ENCODE data around the gene ECSIT. TPM values are rescaled to one million over a fixed set of nuclear protein-coding genes. Genes with fewer than 3 reads are reported as not detected.
"Not testable (repeated sequence)": the region's sequence is repeated elsewhere in the genome, so short reads cannot be mapped to it uniquely, and the experiment has no call there.

The ECSIT gene
- total and polyA plus RNA-seq, 8 donors = 32.1 to 87.3 (median 41.4) TPM

DNA sequence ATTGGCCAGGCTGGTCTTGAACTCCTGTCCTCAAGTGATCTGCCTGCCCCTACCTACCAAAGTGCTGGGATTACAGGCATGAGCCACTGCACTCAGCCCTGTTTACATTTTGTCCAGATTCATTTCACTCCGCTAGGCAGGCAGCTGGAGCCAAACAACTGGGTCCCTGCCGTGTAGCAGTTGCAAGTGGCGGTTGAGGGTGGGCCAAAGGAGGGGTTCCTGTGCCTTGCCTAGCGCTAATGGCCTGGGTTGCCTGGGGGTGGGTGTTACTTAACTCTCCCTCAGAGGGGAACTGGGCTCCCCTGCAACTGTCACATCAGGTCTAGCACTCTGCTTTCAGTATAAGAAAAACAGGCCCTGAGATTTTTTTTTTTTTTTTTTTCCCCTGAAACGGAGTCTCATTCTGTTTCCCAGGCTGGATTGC, 41.1 kb upstream of the ECSIT start:
- no peak overlapping the region for H3K27ac ChIP-seq
- ATAC-seq = no peak
- intact Hi-C loops (cut with DNase I) = loop anchor here in 1 of 3 donors (10.0 kb wide), 1 partner anchor 75 kb away; no protein-coding TSS in a partner anchor
- no peaks in the 10 kb centered on the region for H3K36me3 ChIP-seq
- WGBS, 2 donors = 73 to 80% methylated on average over 5 of the region's 5 CpGs
- no peak for FAIRE-seq
- TF ChIP-seq, protein P1, sequence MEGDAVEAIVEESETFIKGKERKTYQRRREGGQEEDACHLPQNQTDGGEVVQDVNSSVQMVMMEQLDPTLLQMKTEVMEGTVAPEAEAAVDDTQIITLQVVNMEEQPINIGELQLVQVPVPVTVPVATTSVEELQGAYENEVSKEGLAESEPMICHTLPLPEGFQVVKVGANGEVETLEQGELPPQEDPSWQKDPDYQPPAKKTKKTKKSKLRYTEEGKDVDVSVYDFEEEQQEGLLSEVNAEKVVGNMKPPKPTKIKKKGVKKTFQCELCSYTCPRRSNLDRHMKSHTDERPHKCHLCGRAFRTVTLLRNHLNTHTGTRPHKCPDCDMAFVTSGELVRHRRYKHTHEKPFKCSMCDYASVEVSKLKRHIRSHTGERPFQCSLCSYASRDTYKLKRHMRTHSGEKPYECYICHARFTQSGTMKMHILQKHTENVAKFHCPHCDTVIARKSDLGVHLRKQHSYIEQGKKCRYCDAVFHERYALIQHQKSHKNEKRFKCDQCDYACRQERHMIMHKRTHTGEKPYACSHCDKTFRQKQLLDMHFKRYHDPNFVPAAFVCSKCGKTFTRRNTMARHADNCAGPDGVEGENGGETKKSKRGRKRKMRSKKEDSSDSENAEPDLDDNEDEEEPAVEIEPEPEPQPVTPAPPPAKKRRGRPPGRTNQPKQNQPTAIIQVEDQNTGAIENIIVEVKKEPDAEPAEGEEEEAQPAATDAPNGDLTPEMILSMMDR (IDR thresholded peaks at IDR 0.05) = no peak
- no peaks in the 10 kb centered on the region for H3K27me3 ChIP-seq
- H3K4me1 ChIP-seq = no peaks in the 10 kb centered on the region
- H3K9me3 ChIP-seq = no peaks in the 10 kb centered on the region
- no peak overlapping the region for H3K4me3 ChIP-seq
- no peak for DNase-seq

DNA sequence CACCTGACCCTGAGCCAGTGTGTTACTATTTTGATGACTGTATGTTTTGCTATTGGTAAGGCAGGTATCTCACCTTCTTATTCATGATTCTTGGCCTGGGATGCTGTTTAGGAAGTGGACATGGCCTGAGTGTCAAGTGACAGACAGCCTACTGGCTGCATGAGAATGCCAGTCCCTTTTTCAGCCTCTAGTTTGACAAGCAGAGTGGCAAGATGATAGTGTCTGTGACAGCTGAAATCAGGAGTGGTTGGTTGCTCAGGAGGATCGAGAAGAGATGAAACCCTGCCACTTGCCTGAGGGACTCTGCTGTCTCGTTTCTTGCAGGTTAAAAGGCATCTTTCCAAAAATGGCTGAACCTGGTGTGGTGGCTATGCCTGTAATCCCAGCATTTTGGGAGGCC, 37.2 kb upstream of the ECSIT start:
- FAIRE-seq = no peak

DNA sequence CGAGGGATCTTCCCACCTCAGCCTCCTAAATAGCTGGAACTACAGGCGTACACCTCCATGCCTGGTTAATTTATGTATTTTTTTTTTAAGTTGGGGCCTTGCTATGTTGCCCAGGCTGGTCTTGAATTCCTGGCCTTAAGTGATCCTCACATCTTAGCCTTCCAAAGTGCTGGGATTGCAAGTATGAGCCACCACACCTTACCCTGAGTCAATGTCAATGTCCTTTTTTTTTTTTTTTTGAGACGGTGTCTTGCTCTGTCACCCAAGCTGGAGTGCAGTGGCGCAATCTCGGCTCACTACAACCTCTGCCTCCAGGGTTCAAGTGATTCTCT, 36.7 kb upstream of the ECSIT start:
- H3K4me3 ChIP-seq; H3K27ac ChIP-seq; H3K4me1 ChIP-seq; ATAC-seq; H3K27me3 ChIP-seq; H3K36me3 ChIP-seq; DNase-seq; FAIRE-seq; intact Hi-C loops (cut with DNase I); H3K9me3 ChIP-seq: not testable (repeated sequence)
- 87 to 94% methylated on average over 5 of the region's 5 CpGs for WGBS, 2 donors

More for the DNA sequence above, 37.2 kb upstream of the ECSIT start:
- H3K9me3 ChIP-seq = no peaks in the 10 kb centered on the region
- whole genome bisulfite sequencing, 2 donors = 94 to 95% methylated on average over 2 of the region's 2 CpGs
- no peaks in the 10 kb centered on the region for H3K4me1 ChIP-seq
- no peaks in the 10 kb centered on the region for H3K27me3 ChIP-seq
- intact Hi-C loops (cut with DNase I) = no loop called here
- no peak overlapping the region for H3K27ac ChIP-seq
- no peaks in the 10 kb centered on the region for H3K36me3 ChIP-seq
- ATAC-seq (no peak), DNase-seq (no peak)
- TF ChIP-seq, protein P1 (IDR thresholded peaks at IDR 0.05) = no peak
- no peak overlapping the region for H3K4me3 ChIP-seq

DNA sequence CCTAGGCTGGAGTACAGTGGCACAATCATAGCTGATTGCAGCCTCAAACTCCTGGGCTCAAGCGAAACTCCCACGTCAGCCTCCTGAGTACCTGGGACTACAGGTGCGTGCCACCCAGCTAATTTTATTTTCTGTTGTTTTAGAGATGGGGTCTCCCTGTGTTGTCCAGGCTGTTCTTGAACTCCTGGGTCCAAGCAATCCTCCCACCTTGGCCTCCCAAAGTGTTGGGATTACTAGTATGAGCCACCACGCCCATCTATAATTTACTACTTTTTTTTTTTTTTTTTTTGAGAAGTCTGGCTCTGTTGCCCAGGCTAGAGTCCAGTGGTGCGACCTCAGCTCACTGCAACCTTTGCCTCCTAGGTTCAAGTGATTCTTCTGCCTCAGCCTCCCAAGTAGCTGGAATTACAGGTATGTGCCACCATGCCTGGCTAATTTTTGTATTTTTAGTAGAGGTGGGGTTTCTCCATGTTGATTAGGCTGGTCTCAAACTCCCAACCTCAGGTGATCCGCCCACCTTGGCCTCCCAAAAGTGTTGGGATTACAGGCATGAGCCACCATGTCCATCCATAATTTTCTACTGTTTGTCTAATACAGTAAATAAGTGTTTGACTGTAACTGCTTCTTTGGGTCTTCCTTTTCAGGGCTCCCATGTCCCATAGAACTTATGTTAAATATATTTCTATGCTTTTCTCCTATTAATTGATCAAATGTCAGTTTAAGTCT, 35.3 kb upstream of the ECSIT start:
- intact Hi-C loops (cut with DNase I); DNase-seq; FAIRE-seq: not testable (repeated sequence)

DNA sequence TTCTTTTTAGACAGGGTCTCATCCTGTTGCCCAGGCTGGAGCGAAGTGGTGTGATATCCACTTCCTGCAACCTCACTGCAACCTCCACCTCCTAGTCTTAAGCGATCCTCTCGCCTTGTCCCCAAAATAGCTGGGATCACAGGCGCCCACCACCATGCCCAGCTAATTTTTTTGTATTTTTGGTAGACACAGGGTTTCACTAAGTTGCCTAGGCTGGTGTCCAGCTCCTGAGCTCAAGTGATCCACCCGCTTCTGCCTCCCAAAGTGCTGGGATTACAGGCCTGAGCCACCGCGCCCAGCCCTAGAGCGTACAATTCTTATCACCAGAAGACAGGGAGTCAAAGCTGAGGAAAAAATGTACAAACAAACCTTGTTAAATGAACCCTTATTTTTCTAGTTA, 34.6 kb upstream of the ECSIT start:
- Histone ChIP-seq H3K9me3 (no peaks in the 10 kb centered on the region), H3K36me3 (no peaks in the 10 kb centered on the region), H3K4me1 (peaks cover 0 to 8% (median 0%) of the 10 kb centered on the region in 3 donors), H3K27me3 (no peaks in the 10 kb centered on the region), H3K27ac (no peak overlapping the region), H3K4me3 (no peak overlapping the region)
- no peak for ATAC-seq
- TF ChIP-seq, protein P1 (IDR thresholded peaks at IDR 0.05) = no peak
- FAIRE-seq = no peak
- intact Hi-C loops (cut with DNase I) = no loop called here
- no peak for DNase-seq
- WGBS, 2 donors = 84 to 89% methylated on average over 8 of the region's 8 CpGs

More for the DNA sequence above, 35.3 kb upstream of the ECSIT start:
- ATAC-seq, H3K27ac ChIP-seq, H3K4me1 ChIP-seq, H3K27me3 ChIP-seq, H3K4me3 ChIP-seq, H3K36me3 ChIP-seq, H3K9me3 ChIP-seq: not testable (repeated sequence)
- 91% methylated on average over 6 of the region's 6 CpGs for WGBS, 2 donors

DNA sequence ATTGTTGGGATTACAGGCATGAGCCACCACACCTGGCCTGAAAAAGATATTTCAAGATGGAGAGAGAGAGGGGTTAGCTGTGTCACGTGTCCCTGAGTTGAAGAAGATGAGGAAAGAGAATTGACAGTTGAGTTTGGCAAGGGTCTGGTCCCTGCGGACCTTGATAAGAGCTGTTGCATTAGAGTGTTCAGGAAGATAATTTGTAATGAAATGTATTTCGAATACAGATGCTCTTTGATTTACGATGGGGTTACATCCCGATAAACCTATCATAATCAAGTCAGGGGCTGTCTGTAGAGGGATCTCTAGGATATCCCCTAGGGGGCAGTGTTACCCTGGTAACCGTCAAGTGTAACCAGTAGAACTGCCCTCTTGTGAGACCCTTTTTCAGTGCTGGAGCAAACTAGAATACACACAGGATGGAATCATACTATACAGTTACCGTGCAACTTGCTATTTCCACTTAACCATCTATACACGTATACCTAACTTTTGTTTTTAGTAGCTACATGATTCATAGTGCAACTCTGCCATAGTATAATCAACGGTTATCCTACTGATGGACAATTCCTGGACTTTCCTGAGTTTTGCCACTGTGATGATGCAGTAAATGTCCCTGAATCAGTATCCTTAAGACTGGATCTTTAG, 31.6 kb upstream of the ECSIT start:
- no peaks in the 10 kb centered on the region for H3K9me3 ChIP-seq
- H3K4me1 ChIP-seq = peaks cover 0 to 13% (median 6%) of the 10 kb centered on the region in 3 donors
- FAIRE-seq (no peak), DNase-seq (peak in 2 of 6 donors; percentile 42 to 43), ATAC-seq (peak; percentile 30 to 70 (median 56))
- H3K27me3 ChIP-seq = no peaks in the 10 kb centered on the region
- TF ChIP-seq, protein P1 (IDR thresholded peaks at IDR 0.05) = peak in 3 of 4 donors; percentile 20 to 53 (median 49)
- H3K36me3 ChIP-seq = no peaks in the 10 kb centered on the region
- peak overlapping the region in 2 of 4 donors; percentile 91 to 92 for H3K4me3 ChIP-seq
- intact Hi-C loops (cut with DNase I) = no loop called here
- 14% methylated on average over 9 of the region's 9 CpGs for WGBS, 2 donors
- no peak overlapping the region for H3K27ac ChIP-seq
